Stimulated activated CD4-positive, alpha-beta T cell treated with anti-CD3 and anti-CD28 coated beads, Interleukin-4, amount 100 ng/mL, for 1 hour (primary cell): ENCODE data around the gene KRTAP4-16.
"Not testable (repeated sequence)": the region's sequence is repeated elsewhere in the genome, so short reads cannot be mapped to it uniquely, and the experiment has no call there.

Source experiments
- DNase-seq: peaks from one replicate; pipeline ENCODE4 v3.0.0-alpha.2; 2020

The KRTAP4-16 gene

DNA sequence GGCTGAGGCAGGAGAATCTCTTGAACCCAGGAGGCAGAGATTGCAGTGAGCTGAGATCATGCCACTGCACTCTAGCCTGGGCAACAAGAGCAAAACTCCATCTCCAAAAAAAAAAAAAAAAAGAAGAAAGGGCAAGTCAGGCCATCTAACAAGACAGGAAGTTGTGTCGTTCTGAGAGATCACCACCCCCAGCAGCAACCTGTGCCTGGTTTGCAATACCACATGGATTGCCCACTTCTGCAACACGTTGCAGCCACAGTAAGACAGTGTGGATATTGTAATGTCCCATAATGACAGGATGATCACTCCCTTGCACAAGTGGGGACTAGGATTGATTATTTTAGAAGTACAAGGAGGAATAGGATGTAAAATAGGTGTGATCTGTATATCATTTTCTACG lies 33.0 kb downstream of the KRTAP4-16 start:
- DNase-seq: no peak

- no peak for DNase-seq
Measured at GRCh38 chr17:41067281-41067680, 34.7 kb downstream of the KRTAP4-16 start.

- no peak for DNase-seq
Measured at GRCh38 chr17:41065829-41066624, 36.0 kb downstream of the KRTAP4-16 start, which contains the start of gene KRTAP2-4. Gene KRTAP2-4, minus strand, starts transcription at chr17:41065879. Its CDS starts 34 bp downstream, at chr17:41065845.

DNA sequence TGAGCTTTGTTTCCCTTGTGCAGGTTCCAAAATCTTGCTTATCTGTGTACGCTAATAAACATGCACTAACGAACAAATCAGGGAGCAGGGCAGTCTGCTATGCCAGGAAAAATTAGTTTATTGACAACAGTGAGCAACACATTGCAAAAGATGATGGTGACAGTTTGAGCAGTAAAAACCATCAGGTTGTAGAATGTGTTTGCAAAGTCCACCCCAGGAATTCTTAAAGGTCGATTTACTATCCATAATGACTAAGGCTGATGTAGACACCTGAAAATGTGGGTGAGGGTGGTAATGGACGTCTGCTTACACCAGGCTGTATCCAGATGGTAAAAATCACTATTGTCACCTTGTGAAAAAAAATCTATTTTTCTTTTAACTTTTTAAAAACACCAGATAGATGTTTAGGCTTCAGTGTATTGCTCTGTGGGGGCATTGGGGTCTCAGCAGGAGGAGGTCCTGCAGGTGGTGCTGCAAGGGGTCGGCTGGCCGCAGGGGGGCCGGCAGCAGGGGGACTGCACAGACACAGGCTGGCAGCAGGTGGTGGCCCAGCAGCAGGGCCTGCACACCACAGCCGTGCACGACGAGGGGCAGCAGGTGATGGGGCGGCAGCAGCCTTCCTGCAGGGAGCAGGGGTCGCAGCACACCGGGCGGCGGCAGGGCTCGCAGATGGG lies 36.9 kb downstream of the KRTAP4-16 start:
- not testable (repeated sequence) for DNase-seq

- no peak for DNase-seq
Measured at GRCh38 chr17:41064301-41064700, 37.7 kb downstream of the KRTAP4-16 start.

- no peak for DNase-seq
Measured at GRCh38 chr17:41063449-41063848, 38.6 kb downstream of the KRTAP4-16 start.

- DNase-seq: no peak
Measured at GRCh38 chr17:41061964-41062363, 40.0 kb downstream of the KRTAP4-16 start.

- DNase-seq: no peak
Measured at GRCh38 chr17:41060052-41060604, 41.9 kb downstream of the KRTAP4-16 start, which contains the start of gene KRTAP2-3. Gene KRTAP2-3, minus strand, starts transcription at chr17:41060114. Its CDS starts 64 bp downstream, at chr17:41060050.

- not testable (repeated sequence) for DNase-seq
Measured at GRCh38 chr17:41059276-41060051, 42.5 kb downstream of the KRTAP4-16 start.

GRCh38 chr17:41058741-41059140 lies 43.3 kb downstream of the KRTAP4-16 start:
- no peak for DNase-seq

DNA sequence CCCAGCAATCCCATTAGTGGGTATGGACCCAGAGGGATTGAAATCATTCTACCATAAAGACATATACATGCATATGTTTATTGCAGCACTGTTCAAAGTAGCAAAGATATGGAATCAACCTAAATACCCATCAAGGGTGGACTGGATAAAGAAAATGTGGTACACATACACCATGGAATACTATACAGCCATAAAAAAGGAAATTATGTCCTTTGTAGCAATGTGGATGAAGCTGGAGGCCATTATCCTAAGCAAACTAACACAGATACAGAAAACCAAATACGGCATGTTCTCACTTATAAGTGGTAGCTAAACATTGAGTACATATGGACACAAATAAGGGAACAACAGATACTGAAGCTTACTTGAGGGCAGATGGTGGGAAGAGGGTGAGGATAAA lies 44.5 kb downstream of the KRTAP4-16 start:
- DNase-seq: no peak

DNA sequence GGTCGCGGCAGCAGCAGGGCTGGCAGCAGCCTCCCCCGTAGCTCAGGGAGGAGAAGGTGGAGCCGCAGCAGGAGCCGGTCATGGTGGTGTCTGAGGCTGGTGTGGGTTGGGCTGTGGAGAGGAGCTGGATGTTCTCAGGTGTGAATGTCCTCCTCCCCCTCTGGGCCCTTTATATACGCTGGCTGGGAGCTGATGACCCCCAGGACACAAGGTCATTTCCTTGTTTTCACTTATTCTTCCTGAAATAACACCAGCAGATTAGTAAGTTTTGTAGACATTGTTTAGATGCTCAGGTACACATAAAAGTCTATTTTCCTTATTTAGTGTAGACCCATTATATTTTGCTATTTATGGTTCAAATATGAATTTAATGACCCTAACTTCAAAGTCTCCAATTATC lies 46.9 kb downstream of the KRTAP4-16 start, which contains the start of gene KRTAP2-2:
Gene KRTAP2-2 (minus strand): TSS at position 101 of the 400 bp plus-strand sequence. CDS start 19 bp downstream, at position 82.
- DNase-seq: not testable (repeated sequence)

DNA sequence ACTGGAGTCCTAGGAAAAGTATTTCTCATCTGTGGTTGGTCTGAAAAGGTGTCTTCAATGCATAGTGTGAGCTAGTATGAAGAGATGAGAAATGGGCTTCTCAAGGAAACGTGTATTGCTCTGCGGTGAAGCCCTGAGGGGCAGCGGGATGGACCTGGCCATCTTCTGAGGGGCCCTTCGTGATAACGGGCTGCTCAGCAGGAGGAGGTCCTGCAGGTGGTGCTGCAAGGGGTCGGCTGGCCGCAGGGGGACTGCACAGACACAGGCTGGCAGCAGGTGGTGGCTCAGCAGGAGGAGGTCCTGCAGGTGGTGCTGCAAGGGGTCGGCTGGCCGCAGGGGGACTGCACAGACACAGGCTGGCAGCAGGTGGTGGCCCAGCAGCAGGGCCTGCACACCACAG lies 47.5 kb downstream of the KRTAP4-16 start:
- DNase-seq: not testable (repeated sequence)

DNA sequence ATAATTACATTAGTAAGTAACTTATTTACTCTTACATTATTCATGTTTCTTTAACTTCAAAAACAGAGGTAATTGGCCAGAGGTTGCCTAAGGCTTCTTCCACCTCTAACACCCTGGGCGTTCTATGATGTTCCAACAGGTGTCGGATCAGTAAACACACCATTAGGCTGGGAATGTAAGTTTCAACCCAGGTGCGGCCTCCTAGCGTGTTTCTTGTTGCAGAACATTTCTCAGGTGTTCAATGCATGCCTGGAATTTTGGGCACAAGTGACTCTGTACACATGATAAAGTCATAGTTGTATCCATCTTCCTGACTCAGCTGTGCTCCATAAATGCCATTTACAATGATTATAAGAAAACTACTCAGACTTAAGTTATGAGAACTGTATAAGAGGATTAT lies 48.0 kb downstream of the KRTAP4-16 start:
- no peak for DNase-seq

DNA sequence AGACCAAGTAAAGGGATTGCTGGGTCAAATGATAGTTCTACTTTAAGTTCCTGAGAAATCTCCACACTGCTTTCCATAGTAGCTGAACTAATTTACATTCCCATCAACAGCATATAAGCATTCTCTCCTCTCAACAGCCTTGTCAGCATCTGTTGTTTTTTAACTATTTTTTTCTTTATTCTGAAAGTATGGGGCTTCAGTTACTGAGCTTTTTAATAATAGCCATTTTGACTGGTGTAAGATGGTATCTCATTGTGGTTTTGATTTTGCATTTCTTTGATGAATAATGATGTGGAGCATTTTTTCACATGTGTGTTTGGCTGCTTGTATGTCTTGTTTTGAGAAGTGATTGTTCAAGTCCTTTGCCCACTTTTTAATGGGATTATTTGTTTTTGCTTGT lies 49.4 kb downstream of the KRTAP4-16 start:
- DNase-seq: no peak
